ENCODE results near the gene ZFP91.

ZFP91 gene

DNA sequence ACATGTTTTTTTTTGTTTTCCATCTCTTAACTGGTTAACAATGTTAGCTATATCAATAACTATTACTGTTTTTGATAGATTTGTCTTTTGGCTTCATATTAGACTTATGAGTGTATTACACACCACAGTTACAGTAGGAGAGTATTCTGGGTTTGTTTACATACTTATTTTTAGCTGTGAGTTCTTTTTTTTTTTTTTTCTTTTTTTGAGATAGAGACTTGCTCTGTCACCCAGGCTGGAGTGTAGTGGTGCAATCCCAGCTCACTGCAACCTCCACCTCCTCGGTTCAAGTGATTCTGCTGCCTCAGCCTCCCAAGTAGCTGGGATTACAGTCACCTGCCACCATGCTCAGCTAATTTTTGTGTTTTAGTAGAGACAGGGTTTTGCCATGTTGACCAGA, 71.6 kb downstream of the ZFP91 start:
- H3K27ac Mint-ChIP-seq: no peak overlapping the region
- peaks cover 16% of the 10 kb centered on the region for H3K4me1 Mint-ChIP-seq
- no peak for ATAC-seq (ENCODE audit: low read depth)
- no peaks in the 10 kb centered on the region for H3K36me3 Mint-ChIP-seq
- no peak overlapping the region for H3K4me3 Mint-ChIP-seq
- no peaks in the 10 kb centered on the region for H3K27me3 Mint-ChIP-seq
- H3K9me3 Mint-ChIP-seq: peaks cover 3% of the 10 kb centered on the region
- DNase-seq (ENCODE audit: low spot score in 2 of 2): no peak

- no peak overlapping the region for H3K27ac Mint-ChIP-seq
- no peak overlapping the region for H3K4me3 Mint-ChIP-seq
- no peaks in the 10 kb centered on the region for H3K36me3 Mint-ChIP-seq
- H3K9me3 Mint-ChIP-seq: peaks cover 3% of the 10 kb centered on the region
- ATAC-seq (ENCODE audit: low read depth) (no peak), DNase-seq (ENCODE audit: low spot score in 2 of 2) (no peak)
- no peaks in the 10 kb centered on the region for H3K27me3 Mint-ChIP-seq
- H3K4me1 Mint-ChIP-seq: peaks cover 2% of the 10 kb centered on the region
Measured at GRCh38 chr11:58652726-58653280, 73.9 kb downstream of the ZFP91 start.

DNA sequence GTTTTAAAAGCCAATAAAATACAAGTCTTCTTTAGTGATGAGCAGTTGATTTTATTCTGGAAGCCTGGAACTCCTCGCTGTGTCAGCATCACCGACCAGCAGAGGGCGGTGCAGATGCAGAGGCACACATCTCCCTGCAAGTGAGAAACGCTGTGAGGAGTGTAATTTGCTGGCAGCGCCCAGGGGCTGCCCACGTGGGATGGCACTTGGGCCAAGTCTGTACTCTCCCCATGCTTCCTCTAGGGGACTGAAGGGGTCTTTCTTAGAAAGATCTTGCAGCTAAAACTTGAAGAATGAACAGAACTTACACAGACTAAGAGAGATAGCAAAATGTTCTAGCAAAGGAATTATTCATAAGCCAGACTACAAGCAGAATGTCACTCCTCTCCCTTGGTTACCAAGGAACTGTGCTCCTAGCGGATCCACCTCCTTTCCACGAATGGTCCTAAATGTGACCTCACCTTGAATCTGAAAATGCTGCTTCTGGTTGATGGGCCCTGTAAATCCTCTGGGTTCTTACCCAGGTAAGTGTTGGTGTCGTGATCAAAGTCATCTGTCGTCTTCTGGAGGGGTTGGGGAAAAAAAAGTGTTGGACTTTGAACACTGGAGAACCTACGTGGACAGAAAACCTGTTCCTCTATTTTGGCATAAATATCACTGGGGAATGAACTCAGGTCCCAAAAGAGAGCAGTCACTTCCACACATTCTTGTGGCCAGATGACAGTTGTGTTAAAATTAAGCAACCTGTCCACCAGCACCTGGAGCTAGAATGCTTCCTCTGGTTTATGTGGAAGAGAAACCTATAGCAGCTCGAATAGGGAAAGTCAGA, 75.4 kb downstream of the ZFP91 start:
- H3K9me3 Mint-ChIP-seq: peaks cover 3% of the 10 kb centered on the region
- no peak overlapping the region for H3K27ac Mint-ChIP-seq
- H3K27me3 Mint-ChIP-seq: peaks cover 2% of the 10 kb centered on the region
- ATAC-seq (ENCODE audit: low read depth): peak; percentile 99
- peak; percentile 69 to 71 for DNase-seq (ENCODE audit: low spot score in 2 of 2)
- peaks cover 2% of the 10 kb centered on the region for H3K4me1 Mint-ChIP-seq
- H3K36me3 Mint-ChIP-seq: no peaks in the 10 kb centered on the region
- no peak overlapping the region for H3K4me3 Mint-ChIP-seq

GRCh38 chr11:58654908-58655296, 76.0 kb downstream of the ZFP91 start:
- H3K27me3 Mint-ChIP-seq: peaks cover 2% of the 10 kb centered on the region
- peaks cover 2% of the 10 kb centered on the region for H3K4me1 Mint-ChIP-seq
- ATAC-seq (ENCODE audit: low read depth) (no peak), DNase-seq (ENCODE audit: low spot score in 2 of 2) (no peak)
- no peak overlapping the region for H3K27ac Mint-ChIP-seq
- H3K36me3 Mint-ChIP-seq: no peaks in the 10 kb centered on the region
- H3K4me3 Mint-ChIP-seq: no peak overlapping the region
- H3K9me3 Mint-ChIP-seq: peaks cover 2% of the 10 kb centered on the region

DNA sequence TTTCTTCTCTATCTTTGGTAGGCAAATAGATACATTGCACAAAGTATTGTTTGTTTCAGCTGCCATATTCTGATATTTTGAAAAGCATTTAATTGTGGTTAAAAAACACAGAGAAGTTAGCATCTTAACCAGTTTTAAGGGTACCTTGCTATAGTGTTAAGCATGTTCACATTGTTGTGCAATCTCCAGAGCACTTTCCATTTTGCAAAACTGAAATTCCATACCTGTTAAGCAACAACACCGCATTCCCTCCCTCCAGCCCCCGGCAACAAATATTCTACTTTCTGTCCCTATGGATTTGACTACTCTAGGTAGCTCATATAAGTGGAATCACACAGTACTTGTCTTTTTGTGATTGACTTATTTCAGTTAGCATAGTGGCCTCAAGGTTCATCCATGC, 77.5 kb downstream of the ZFP91 start:
- ATAC-seq (ENCODE audit: low read depth) (no peak), DNase-seq (ENCODE audit: low spot score in 2 of 2) (no peak)
- Mint-ChIP-seq H3K27me3 (peaks cover 7% of the 10 kb centered on the region), H3K4me3 (no peak overlapping the region), H3K9me3 (no peaks in the 10 kb centered on the region), H3K27ac (no peak overlapping the region), H3K4me1 (peaks cover 2% of the 10 kb centered on the region), H3K36me3 (no peaks in the 10 kb centered on the region)

- DNase-seq (ENCODE audit: low spot score in 2 of 2) (no peak), ATAC-seq (ENCODE audit: low read depth) (no peak)
- Mint-ChIP-seq H3K27ac (no peak overlapping the region), H3K4me1 (peaks cover 2% of the 10 kb centered on the region), H3K4me3 (no peak overlapping the region), H3K36me3 (no peaks in the 10 kb centered on the region), H3K9me3 (no peaks in the 10 kb centered on the region), H3K27me3 (peaks cover 14% of the 10 kb centered on the region)
Measured at GRCh38 chr11:58658623-58659022, 79.8 kb downstream of the ZFP91 start.

DNA sequence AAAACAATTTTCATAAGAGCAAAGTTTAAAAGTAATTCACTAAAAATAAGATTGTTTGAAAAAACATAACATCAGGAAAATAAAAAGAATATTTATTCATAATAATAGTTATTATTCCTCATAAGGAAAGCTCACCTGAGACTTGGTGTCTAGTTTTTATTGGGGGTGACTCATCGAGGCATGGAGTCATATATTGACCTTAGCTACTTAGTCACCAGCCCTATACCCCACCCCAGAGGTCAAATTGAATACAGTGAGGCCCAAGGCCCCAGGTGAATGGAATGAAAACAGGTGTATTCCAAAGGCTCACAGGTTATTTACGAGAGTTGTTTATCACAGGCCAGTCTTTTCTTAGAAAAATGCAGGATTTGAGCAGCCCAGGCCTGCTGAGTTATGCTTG, 80.5 kb downstream of the ZFP91 start:
- Mint-ChIP-seq H3K4me1 (no peaks in the 10 kb centered on the region), H3K27ac (no peak overlapping the region), H3K4me3 (no peak overlapping the region), H3K9me3 (no peaks in the 10 kb centered on the region), H3K27me3 (peaks cover 14% of the 10 kb centered on the region), H3K36me3 (no peaks in the 10 kb centered on the region)
- DNase-seq (ENCODE audit: low spot score in 2 of 2) (no peak), ATAC-seq (ENCODE audit: low read depth) (no peak)

DNA sequence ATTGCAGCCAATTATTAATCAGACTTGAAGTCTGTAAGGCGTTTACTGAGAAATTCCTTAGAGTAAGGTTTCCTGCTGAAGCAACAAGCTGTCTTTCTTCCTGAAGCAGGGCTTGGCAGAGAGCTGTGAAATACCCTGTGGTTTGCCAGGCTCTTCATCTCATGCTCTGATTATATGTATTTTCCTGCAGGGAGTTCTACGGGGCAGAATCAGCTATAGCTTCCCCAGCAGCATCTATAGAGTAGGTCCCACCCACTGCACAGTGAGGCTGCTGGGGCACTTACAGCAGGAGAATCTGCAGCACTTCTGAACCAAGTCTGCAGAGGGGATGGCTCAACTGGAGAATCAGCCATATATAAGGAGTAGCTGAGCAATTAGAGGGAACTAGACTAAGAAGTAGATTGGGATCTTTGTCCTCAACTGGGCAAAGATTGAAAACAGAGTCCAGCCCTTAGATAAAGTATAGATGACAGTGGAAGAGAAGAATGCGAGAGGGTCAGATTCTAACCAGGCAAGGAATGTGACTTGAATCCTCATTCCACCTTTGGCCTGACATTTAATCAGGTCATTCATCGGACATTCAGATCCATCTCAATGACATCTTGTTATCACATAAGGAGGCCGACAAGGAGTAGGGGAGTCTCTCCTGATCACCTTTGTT, 81.2 kb downstream of the ZFP91 start:
- Mint-ChIP-seq H3K27me3 (peaks cover 14% of the 10 kb centered on the region), H3K4me1 (no peaks in the 10 kb centered on the region), H3K36me3 (no peaks in the 10 kb centered on the region), H3K9me3 (no peaks in the 10 kb centered on the region), H3K27ac (no peak overlapping the region), H3K4me3 (no peak overlapping the region)
- ATAC-seq (ENCODE audit: low read depth): no peak
- no peak for DNase-seq (ENCODE audit: low spot score in 2 of 2)

Measured in memory B cell (primary cell).